HepG2 (cell line): Measurements from ENCODE around the gene C1QTNF9. TPM values are rescaled to one million over a fixed set of nuclear protein-coding genes. Genes with fewer than 3 reads are reported as not detected.

Source experiments
- CENPX ChIP-seq: sonication (generic); formaldehyde crosslinking; IDR thresholded peaks from 2 replicates; pipeline ENCODE4 v1.9.0; 2021; ENCODE audit warnings: mild to moderate bottlenecking, missing genetic modification reagents, moderate library complexity
- DBP ChIP-seq: sonication (generic); formaldehyde crosslinking; IDR thresholded peaks from 2 replicates; pipeline ENCODE4 v1.4.0; 2020; ENCODE audit warnings: missing genetic modification reagents; ENCODE audit errors: not compliant biosample characterization
- GATA4 ChIP-seq: sonication (generic); IDR thresholded peaks from 2 replicates; pipeline ENCODE4 v1.6.1; 2016; ENCODE audit warnings: antibody characterized with exemption, low read depth, borderline replicate concordance
- HOXA3 ChIP-seq: sonication (generic); formaldehyde crosslinking; IDR thresholded peaks from 2 replicates; pipeline ENCODE4 v1.5.0; 2020; ENCODE audit warnings: missing genetic modification reagents
- HOXD1 ChIP-seq: sonication (generic); formaldehyde crosslinking; IDR thresholded peaks from 2 replicates; pipeline ENCODE4 v1.5.0; 2020; ENCODE audit warnings: missing genetic modification reagents
- IKZF4 ChIP-seq: sonication (generic); formaldehyde crosslinking; IDR thresholded peaks from 2 replicates; pipeline ENCODE4 v1.5.1; 2020; ENCODE audit warnings: borderline replicate concordance, mild to moderate bottlenecking, low read depth, missing genetic modification reagents; ENCODE audit errors: not compliant biosample characterization
- KDM1A ChIP-seq: IDR thresholded peaks from 2 replicates; pipeline ENCODE4 v1.6.1; 2016; ENCODE audit warnings: missing compliant biosample characterization
- POGK ChIP-seq: sonication (generic); formaldehyde crosslinking; conservative IDR thresholded peaks from 2 replicates; pipeline ENCODE4 v1.8.0; 2022; ENCODE audit warnings: mild to moderate bottlenecking, moderate library complexity, missing genetic modification reagents
- PRDM15 ChIP-seq: sonication (generic); formaldehyde crosslinking; IDR thresholded peaks from 2 replicates; pipeline ENCODE4 v1.4.0; 2020; ENCODE audit warnings: missing genetic modification reagents
- RBAK ChIP-seq: sonication (generic); formaldehyde crosslinking; IDR thresholded peaks from 2 replicates; pipeline ENCODE4 v1.5.1; 2020; ENCODE audit warnings: mild to moderate bottlenecking, missing genetic modification reagents
- SMAD3 ChIP-seq: sonication (generic); formaldehyde crosslinking; IDR thresholded peaks from 2 replicates; pipeline ENCODE4 v1.4.0; 2020; ENCODE audit warnings: missing genetic modification reagents
- SOX6 ChIP-seq, 2 experiments: fragments of 450-650 bp in 1 of 2; sonication (generic) in 1 of 2; formaldehyde crosslinking in 1 of 2; IDR thresholded peaks; 2 replicates each; pipeline versions ENCODE4 v1.4.0 to v1.6.1; 2017 to 2020; ENCODE audit warnings: antibody characterized with exemption in 1 of 2, mild to moderate bottlenecking in 1 of 2, missing genetic modification reagents in 1 of 2
- TRIM22 ChIP-seq: fragments of 450-650 bp; IDR thresholded peaks from 2 replicates; pipeline ENCODE4 v1.6.1; 2017
- ZBTB1 ChIP-seq: sonication (generic); formaldehyde crosslinking; IDR thresholded peaks from 2 replicates; pipeline ENCODE4 v1.4.0; 2020; ENCODE audit warnings: missing genetic modification reagents, borderline replicate concordance
- ZBTB25 ChIP-seq: IDR thresholded peaks from 2 replicates; pipeline ENCODE4 v1.6.1; 2018; ENCODE audit warnings: missing genetic modification reagents
- ZFP62 ChIP-seq: sonication (generic); formaldehyde crosslinking; IDR thresholded peaks from 2 replicates; pipeline ENCODE4 v1.4.0; 2020; ENCODE audit warnings: missing genetic modification reagents
- ZFP82 ChIP-seq: sonication (generic); formaldehyde crosslinking; IDR thresholded peaks from 2 replicates; pipeline ENCODE4 v1.5.1; 2020; ENCODE audit warnings: mild to moderate bottlenecking, missing genetic modification reagents, borderline replicate concordance
- ZNF644 ChIP-seq: IDR thresholded peaks from 2 replicates; pipeline ENCODE4 v1.6.1; 2016; ENCODE audit warnings: low read depth
- polyA plus RNA-seq, 8 experiments: library from polyadenylated mRNA; depleted of rRNA in 3 of 8; stranded (reverse) in 7 of 8; unstranded in 1 of 8; fragments of >200 nt; fragmentation: Illumina TruSeq in 4 of 8; extraction: Trizol in 4 of 8; gene quantifications; 2 replicates each; pipeline versions ENCODE4 v1.2.1 to v1.2.3, GENCODE V29; 2011 to 2016; ENCODE audit warnings: low read depth in 4 of 8, missing spikeins in 1 of 8, mixed read lengths in 1 of 8; ENCODE audit not compliant: insufficient read depth in 1 of 8
- total RNA-seq, 5 experiments: library from RNA; depleted of rRNA; stranded (reverse); fragments of >200 nt; fragmentation: Illumina TruSeq; extraction: Trizol; gene quantifications; 2 replicates each; pipeline ENCODE4 v1.2.3, GENCODE V29; 2016; ENCODE audit warnings: low read depth in 1 of 5

Gene C1QTNF9
- total and polyA plus RNA-seq, 2 of the 13 experiments (the other 11 are each of a cell fraction or from before 2014, with no cell fraction given), result not detected

GRCh38 chr13:24271601-24272451 is 37.6 kb upstream of the C1QTNF9 start (continued):
- TF ChIP-seq DBP (CRISPR knock-in tag) (no peak), GATA4 (no peak), ZNF644 (CRISPR knock-in tag) (0 out of 2 replicates have a peak, but pooled peaks have one; percentile 36), POGK (no peak), ZFP62 (CRISPR knock-in tag) (no peak), HOXA3 (CRISPR knock-in tag) (peak; percentile 69; the same call in 1 of the 2 replicates), SMAD3 (CRISPR knock-in tag) (no peak), TRIM22 (no peak), HOXD1 (0 out of 2 replicates have a peak, but pooled peaks have one; percentile 46), SOX6 (IDR thresholded peaks at IDR 0.05) (no peak), SOX6 (CRISPR knock-in tag; IDR thresholded peaks at IDR 0.05) (peak; percentile 72), PRDM15 (CRISPR knock-in tag) (no peak), ZBTB25 (CRISPR knock-in tag) (no peak), ZFP82 (no peak), KDM1A (CRISPR knock-in tag) (no peak), ZBTB1 (CRISPR knock-in tag) (no peak), IKZF4 (CRISPR knock-in tag) (no peak), CENPX (CRISPR knock-in tag) (no peak), RBAK (CRISPR knock-in tag) (no peak)
